GM23338 (cell line): Measurements from ENCODE around the gene KCTD7. TPM values are rescaled to one million over a fixed set of nuclear protein-coding genes. Genes with fewer than 3 reads are reported as not detected.

Source experiments
- ATAC-seq: fragments of 200-7000 bp; cut with Tn5 transposase; 3 replicates; pipeline ENCODE4 v1.9.1; 2020
- DNase-seq: peaks from one replicate; pipeline ENCODE4 v3.0.0-alpha.2; 2015; ENCODE audit warnings: low spot score
- H2AFZ ChIP-seq: fragments of 200-600 bp; sonication (generic); 2 replicates; pipeline ENCODE4 v1.8.0; 2016; ENCODE audit warnings: antibody characterized with exemption, mild to moderate bottlenecking, moderate library complexity
- H3F3A ChIP-seq: fragments of 200-600 bp; sonication (generic); replicated peaks from 2 replicates; pipeline ENCODE4 v1.8.0; 2017; ENCODE audit warnings: antibody characterized with exemption, mixed run types, low read depth
- H3K27ac ChIP-seq: fragments of 200-600 bp; sonication (generic); 2 replicates; pipeline ENCODE4 v1.6.1; 2016; ENCODE audit warnings: low read depth
- H3K27me3 ChIP-seq: fragments of 200-600 bp; sonication (generic); 2 replicates; pipeline ENCODE4 v1.8.0; 2016; ENCODE audit warnings: mild to moderate bottlenecking, mixed run types, moderate library complexity; ENCODE audit not compliant: insufficient read depth
- H3K36me3 ChIP-seq: fragments of 200-600 bp; sonication (generic); 2 replicates; pipeline ENCODE4 v1.8.0; 2016; ENCODE audit warnings: mild to moderate bottlenecking; ENCODE audit not compliant: insufficient read depth
- H3K4me1 ChIP-seq: fragments of 200-600 bp; sonication (generic); 2 replicates; pipeline ENCODE4 v1.8.0; 2016; ENCODE audit warnings: mild to moderate bottlenecking, moderate library complexity; ENCODE audit not compliant: insufficient read depth
- H3K4me2 ChIP-seq: fragments of 200-600 bp; sonication (generic); 2 replicates; pipeline ENCODE4 v1.7.1; 2017; ENCODE audit warnings: mixed run types
- H3K4me3 ChIP-seq: fragments of 200-600 bp; sonication (generic); 2 replicates; pipeline ENCODE4 v1.6.1; 2016; ENCODE audit warnings: mixed run types
- H3K79me2 ChIP-seq: fragments of 200-600 bp; sonication (generic); replicated peaks from 2 replicates; pipeline ENCODE4 v1.8.0; 2017; ENCODE audit warnings: mild to moderate bottlenecking; ENCODE audit not compliant: insufficient read depth
- H3K9me2 ChIP-seq: fragments of 200-600 bp; sonication (generic); 2 replicates; pipeline ENCODE4 v1.8.0; 2017; ENCODE audit not compliant: insufficient read depth
- H4K20me1 ChIP-seq: fragments of 200-600 bp; sonication (generic); replicated peaks from 2 replicates; pipeline ENCODE4 v1.8.0; 2017; ENCODE audit warnings: mild to moderate bottlenecking; ENCODE audit not compliant: insufficient read depth
- H3K27ac Mint-ChIP-seq: 2 replicates; pipeline ENCODE4 v1.8.0; 2020; ENCODE audit warnings: inconsistent platforms, mild to moderate bottlenecking, moderate library complexity, mixed read lengths
- H3K27me3 Mint-ChIP-seq: 3 replicates; pipeline ENCODE4 v1.8.0; 2022; ENCODE audit warnings: low read depth, mild to moderate bottlenecking, moderate library complexity, mixed read lengths, inconsistent platforms; ENCODE audit not compliant: insufficient read depth, poor library complexity
- H3K36me3 Mint-ChIP-seq: 3 replicates; pipeline ENCODE4 v1.8.0; 2021; ENCODE audit warnings: low read depth, mild to moderate bottlenecking, inconsistent platforms, moderate library complexity, mixed read lengths
- H3K4me1 Mint-ChIP-seq: 3 replicates; pipeline ENCODE4 v1.8.0; 2020; ENCODE audit warnings: mild to moderate bottlenecking, inconsistent platforms, mixed read lengths
- H3K4me3 Mint-ChIP-seq: 3 replicates; pipeline ENCODE4 v1.8.0; 2021; ENCODE audit warnings: moderate library complexity, mild to moderate bottlenecking, inconsistent platforms, mixed read lengths
- H3K9me3 Mint-ChIP-seq: 3 replicates; pipeline ENCODE4 v1.8.0; 2020; ENCODE audit warnings: moderate library complexity, mild to moderate bottlenecking, inconsistent platforms, mixed read lengths
- EZH2phosphoT487 ChIP-seq: fragments of 200-600 bp; sonication (generic); IDR thresholded peaks from one replicate; pipeline ENCODE4 v1.8.1; 2018; ENCODE audit warnings: antibody characterized with exemption; ENCODE audit not compliant: unreplicated experiment
- JUNB ChIP-seq: IDR thresholded peaks from one replicate; pipeline ENCODE4 v1.6.1; 2016; ENCODE audit warnings: antibody characterized with exemption; ENCODE audit not compliant: unreplicated experiment
- ZNF331 ChIP-seq: fragments of 250-450 bp; sonication (Bioruptor Pico); IDR thresholded peaks from 2 replicates; pipeline ENCODE4 v1.5.0; 2020; ENCODE audit warnings: low read depth, mild to moderate bottlenecking, moderate library complexity
- polyA plus RNA-seq: library from polyadenylated mRNA; unstranded; fragments of >200 nt; fragmentation: Nextera tagmentation; extraction: Ambion mirVana; gene quantifications from 2 replicates; pipeline ENCODE4 v1.2.1, GENCODE V29; 2016
- total RNA-seq: library from RNA; depleted of rRNA; stranded (reverse); fragments of >200 nt; shearing (Covaris generic); gene quantifications from 2 replicates; pipeline ENCODE4 v1.2.3, GENCODE V29; 2014
- TF ChIP-seq, protein P1 (sequence below): IDR thresholded peaks from 2 replicates; pipeline ENCODE4 v1.6.1; 2016; ENCODE audit warnings: antibody characterized with exemption
- TF ChIP-seq, protein P2 (sequence below): fragments of 250-450 bp; sonication (Bioruptor Pico); IDR thresholded peaks from 2 replicates; pipeline ENCODE4 v1.5.0; 2020; ENCODE audit warnings: mild to moderate bottlenecking, moderate library complexity
- TF ChIP-seq, protein P3 (sequence below), 2 experiments: fragments of 200-600 bp in 1 of 2; sonication (generic) in 1 of 2; conservative IDR thresholded peaks; 2 replicates each; pipeline versions ENCODE4 v1.5.1 to v1.6.1; 2016 to 2017; ENCODE audit warnings: antibody characterized with exemption in 2 of 2, low read depth in 2 of 2, mild to moderate bottlenecking in 2 of 2, moderate library complexity in 1 of 2
- TF ChIP-seq, protein P4 (sequence below): IDR thresholded peaks from one replicate; pipeline ENCODE4 v1.6.1; 2018; ENCODE audit warnings: antibody characterized with exemption; ENCODE audit not compliant: unreplicated experiment

Gene KCTD7
- total and polyA plus RNA-seq, 2 experiments from 2014 or later = 3.7 to 21.0 TPM

DNA sequence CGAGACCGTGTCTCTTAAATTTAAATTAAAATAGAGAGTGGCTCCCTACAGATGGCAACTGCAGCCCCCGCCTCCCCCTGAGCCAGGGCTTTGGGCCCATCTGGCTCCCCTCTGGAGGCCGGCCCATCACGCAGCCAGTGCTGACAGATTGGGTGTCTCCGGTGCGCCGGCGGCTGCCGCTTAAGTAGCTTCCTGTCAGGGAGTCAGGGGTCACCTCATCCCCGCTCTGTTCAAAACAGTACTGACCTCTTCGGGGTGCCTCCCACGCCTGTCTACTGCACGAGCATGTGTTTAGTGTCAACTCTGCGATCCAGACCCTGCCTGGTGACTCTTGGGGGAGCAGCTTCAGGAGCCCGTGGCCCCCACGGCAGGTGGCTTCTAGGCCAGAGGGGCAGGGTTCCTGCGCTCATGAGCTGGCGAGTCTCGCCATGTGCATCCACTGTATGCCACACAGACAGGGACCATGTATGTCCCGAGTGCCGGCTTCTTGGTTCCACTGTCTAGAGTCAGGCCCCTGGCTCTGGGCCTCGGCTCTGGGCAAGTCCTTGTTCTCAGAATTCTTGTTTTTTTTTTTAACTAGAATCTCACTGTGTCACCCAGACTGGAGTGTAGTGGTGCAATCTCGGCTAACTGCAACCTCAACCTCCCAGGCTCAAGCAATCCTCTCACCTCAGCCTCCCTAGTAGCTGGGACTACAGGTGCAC is 36.1 kb downstream of the KCTD7 start:
- no peaks in the 10 kb centered on the region for H3K9me2 ChIP-seq
- ATAC-seq = peak; percentile 19; the same call in 1 of the 3 replicates
- H3K27ac Mint-ChIP-seq = no peak overlapping the region
- H3K4me1 ChIP-seq = no peaks in the 10 kb centered on the region
- no peak overlapping the region for H3K4me3 Mint-ChIP-seq
- H3K27me3 Mint-ChIP-seq = peaks cover 16% of the 10 kb centered on the region
- H3K79me2 ChIP-seq = peaks cover 35% of the 10 kb centered on the region
- H3K36me3 Mint-ChIP-seq = peaks cover 17% of the 10 kb centered on the region
- no peak overlapping the region for H3K4me2 ChIP-seq
- H3K4me1 Mint-ChIP-seq = no peaks in the 10 kb centered on the region
- no peak overlapping the region; the same call in 1 of the 2 replicates for H3K27ac ChIP-seq
- H3K36me3 ChIP-seq = 0 out of 2 replicates have a peak, but pooled peaks cover 3% of the 10 kb centered on the region
- DNase-seq = peak; percentile 24
- no peak overlapping the region for H2AFZ ChIP-seq
- peaks cover 7% of the 10 kb centered on the region; the same call in 1 of the 2 replicates for H4K20me1 ChIP-seq
- H3F3A ChIP-seq = 0 out of 2 replicates have a peak, but pooled peaks cover 3% of the 10 kb centered on the region
- no peak overlapping the region for H3K4me3 ChIP-seq
- TF ChIP-seq, protein P1, sequence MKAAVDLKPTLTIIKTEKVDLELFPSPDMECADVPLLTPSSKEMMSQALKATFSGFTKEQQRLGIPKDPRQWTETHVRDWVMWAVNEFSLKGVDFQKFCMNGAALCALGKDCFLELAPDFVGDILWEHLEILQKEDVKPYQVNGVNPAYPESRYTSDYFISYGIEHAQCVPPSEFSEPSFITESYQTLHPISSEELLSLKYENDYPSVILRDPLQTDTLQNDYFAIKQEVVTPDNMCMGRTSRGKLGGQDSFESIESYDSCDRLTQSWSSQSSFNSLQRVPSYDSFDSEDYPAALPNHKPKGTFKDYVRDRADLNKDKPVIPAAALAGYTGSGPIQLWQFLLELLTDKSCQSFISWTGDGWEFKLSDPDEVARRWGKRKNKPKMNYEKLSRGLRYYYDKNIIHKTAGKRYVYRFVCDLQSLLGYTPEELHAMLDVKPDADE = no peak
- TF ChIP-seq, protein P2, sequence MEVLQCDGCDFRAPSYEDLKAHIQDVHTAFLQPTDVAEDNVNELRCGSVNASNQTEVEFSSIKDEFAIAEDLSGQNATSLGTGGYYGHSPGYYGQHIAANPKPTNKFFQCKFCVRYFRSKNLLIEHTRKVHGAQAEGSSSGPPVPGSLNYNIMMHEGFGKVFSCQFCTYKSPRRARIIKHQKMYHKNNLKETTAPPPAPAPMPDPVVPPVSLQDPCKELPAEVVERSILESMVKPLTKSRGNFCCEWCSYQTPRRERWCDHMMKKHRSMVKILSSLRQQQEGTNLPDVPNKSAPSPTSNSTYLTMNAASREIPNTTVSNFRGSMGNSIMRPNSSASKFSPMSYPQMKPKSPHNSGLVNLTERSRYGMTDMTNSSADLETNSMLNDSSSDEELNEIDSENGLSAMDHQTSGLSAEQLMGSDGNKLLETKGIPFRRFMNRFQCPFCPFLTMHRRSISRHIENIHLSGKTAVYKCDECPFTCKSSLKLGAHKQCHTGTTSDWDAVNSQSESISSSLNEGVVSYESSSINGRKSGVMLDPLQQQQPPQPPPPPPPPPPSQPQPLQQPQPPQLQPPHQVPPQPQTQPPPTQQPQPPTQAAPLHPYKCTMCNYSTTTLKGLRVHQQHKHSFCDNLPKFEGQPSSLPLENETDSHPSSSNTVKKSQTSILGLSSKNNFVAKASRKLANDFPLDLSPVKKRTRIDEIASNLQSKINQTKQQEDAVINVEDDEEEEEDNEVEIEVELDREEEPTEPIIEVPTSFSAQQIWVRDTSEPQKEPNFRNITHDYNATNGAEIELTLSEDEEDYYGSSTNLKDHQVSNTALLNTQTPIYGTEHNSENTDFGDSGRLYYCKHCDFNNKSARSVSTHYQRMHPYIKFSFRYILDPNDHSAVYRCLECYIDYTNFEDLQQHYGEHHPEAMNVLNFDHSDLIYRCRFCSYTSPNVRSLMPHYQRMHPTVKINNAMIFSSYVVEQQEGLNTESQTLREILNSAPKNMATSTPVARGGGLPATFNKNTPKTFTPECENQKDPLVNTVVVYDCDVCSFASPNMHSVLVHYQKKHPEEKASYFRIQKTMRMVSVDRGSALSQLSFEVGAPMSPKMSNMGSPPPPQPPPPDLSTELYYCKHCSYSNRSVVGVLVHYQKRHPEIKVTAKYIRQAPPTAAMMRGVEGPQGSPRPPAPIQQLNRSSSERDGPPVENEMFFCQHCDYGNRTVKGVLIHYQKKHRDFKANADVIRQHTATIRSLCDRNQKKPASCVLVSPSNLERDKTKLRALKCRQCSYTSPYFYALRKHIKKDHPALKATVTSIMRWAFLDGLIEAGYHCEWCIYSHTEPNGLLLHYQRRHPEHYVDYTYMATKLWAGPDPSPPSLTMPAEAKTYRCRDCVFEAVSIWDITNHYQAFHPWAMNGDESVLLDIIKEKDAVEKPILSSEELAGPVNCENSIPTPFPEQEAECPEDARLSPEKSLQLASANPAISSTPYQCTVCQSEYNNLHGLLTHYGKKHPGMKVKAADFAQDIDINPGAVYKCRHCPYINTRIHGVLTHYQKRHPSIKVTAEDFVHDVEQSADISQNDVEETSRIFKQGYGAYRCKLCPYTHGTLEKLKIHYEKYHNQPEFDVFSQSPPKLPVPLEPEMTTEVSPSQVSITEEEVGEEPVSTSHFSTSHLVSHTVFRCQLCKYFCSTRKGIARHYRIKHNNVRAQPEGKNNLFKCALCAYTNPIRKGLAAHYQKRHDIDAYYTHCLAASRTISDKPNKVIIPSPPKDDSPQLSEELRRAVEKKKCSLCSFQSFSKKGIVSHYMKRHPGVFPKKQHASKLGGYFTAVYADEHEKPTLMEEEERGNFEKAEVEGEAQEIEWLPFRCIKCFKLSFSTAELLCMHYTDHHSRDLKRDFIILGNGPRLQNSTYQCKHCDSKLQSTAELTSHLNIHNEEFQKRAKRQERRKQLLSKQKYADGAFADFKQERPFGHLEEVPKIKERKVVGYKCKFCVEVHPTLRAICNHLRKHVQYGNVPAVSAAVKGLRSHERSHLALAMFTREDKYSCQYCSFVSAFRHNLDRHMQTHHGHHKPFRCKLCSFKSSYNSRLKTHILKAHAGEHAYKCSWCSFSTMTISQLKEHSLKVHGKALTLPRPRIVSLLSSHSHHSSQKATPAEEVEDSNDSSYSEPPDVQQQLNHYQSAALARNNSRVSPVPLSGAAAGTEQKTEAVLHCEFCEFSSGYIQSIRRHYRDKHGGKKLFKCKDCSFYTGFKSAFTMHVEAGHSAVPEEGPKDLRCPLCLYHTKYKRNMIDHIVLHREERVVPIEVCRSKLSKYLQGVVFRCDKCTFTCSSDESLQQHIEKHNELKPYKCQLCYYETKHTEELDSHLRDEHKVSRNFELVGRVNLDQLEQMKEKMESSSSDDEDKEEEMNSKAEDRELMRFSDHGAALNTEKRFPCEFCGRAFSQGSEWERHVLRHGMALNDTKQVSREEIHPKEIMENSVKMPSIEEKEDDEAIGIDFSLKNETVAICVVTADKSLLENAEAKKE = no peak
- TF ChIP-seq EZH2phosphoT487 (no peak), ZNF331 (CRISPR knock-in tag) (no peak), JUNB (no peak)
- TF ChIP-seq, protein P3, sequence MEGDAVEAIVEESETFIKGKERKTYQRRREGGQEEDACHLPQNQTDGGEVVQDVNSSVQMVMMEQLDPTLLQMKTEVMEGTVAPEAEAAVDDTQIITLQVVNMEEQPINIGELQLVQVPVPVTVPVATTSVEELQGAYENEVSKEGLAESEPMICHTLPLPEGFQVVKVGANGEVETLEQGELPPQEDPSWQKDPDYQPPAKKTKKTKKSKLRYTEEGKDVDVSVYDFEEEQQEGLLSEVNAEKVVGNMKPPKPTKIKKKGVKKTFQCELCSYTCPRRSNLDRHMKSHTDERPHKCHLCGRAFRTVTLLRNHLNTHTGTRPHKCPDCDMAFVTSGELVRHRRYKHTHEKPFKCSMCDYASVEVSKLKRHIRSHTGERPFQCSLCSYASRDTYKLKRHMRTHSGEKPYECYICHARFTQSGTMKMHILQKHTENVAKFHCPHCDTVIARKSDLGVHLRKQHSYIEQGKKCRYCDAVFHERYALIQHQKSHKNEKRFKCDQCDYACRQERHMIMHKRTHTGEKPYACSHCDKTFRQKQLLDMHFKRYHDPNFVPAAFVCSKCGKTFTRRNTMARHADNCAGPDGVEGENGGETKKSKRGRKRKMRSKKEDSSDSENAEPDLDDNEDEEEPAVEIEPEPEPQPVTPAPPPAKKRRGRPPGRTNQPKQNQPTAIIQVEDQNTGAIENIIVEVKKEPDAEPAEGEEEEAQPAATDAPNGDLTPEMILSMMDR (conservative IDR thresholded peaks at IDR 0.05; ENCODE audit: low read depth in 2 of 2) = no peak
- TF ChIP-seq, protein P4, sequence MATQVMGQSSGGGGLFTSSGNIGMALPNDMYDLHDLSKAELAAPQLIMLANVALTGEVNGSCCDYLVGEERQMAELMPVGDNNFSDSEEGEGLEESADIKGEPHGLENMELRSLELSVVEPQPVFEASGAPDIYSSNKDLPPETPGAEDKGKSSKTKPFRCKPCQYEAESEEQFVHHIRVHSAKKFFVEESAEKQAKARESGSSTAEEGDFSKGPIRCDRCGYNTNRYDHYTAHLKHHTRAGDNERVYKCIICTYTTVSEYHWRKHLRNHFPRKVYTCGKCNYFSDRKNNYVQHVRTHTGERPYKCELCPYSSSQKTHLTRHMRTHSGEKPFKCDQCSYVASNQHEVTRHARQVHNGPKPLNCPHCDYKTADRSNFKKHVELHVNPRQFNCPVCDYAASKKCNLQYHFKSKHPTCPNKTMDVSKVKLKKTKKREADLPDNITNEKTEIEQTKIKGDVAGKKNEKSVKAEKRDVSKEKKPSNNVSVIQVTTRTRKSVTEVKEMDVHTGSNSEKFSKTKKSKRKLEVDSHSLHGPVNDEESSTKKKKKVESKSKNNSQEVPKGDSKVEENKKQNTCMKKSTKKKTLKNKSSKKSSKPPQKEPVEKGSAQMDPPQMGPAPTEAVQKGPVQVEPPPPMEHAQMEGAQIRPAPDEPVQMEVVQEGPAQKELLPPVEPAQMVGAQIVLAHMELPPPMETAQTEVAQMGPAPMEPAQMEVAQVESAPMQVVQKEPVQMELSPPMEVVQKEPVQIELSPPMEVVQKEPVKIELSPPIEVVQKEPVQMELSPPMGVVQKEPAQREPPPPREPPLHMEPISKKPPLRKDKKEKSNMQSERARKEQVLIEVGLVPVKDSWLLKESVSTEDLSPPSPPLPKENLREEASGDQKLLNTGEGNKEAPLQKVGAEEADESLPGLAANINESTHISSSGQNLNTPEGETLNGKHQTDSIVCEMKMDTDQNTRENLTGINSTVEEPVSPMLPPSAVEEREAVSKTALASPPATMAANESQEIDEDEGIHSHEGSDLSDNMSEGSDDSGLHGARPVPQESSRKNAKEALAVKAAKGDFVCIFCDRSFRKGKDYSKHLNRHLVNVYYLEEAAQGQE = no peak
- H3K27me3 ChIP-seq = no peaks in the 10 kb centered on the region
- H3K9me3 Mint-ChIP-seq = peaks cover 11% of the 10 kb centered on the region
